OCI-LY3 (cell line): ENCODE results near the gene CDH3.

ENCODE experiments used
- H2AFZ ChIP-seq: fragments of 200-600, 300-600 bp; shearing (Covaris generic); 2 replicates; pipeline ENCODE4 v1.6.0; 2014; ENCODE audit warnings: antibody characterized with exemption, low read depth, low read length
- H3K27ac ChIP-seq: fragments of 200-600, 300-600 bp; sonication (generic); 2 replicates; pipeline ENCODE4 v1.5.1; 2014; ENCODE audit warnings: mild to moderate bottlenecking, low read length, moderate library complexity, mixed read lengths
- H3K27me3 ChIP-seq: fragments of 200-600, 300-600 bp; sonication (generic); 2 replicates; pipeline ENCODE4 v1.6.1; 2014; ENCODE audit warnings: low read depth, low read length, mixed read lengths
- H3K36me3 ChIP-seq: fragments of 200-600, 300-600 bp; sonication (generic); replicated peaks from 2 replicates; pipeline ENCODE3; 2014; ENCODE audit warnings: low read depth, low read length, mixed read lengths
- H3K4me1 ChIP-seq: fragments of 300-600, 200-600 bp; sonication (generic); 2 replicates; pipeline ENCODE4 v1.6.1; 2014; ENCODE audit warnings: low read length, mixed read lengths
- H3K4me2 ChIP-seq: fragments of 200-600, 300-600 bp; sonication (generic); 2 replicates; pipeline ENCODE4 v1.6.1; 2014; ENCODE audit warnings: low read length, mixed read lengths
- H3K4me3 ChIP-seq: fragments of 300-600, 200-600 bp; sonication (generic); 2 replicates; pipeline ENCODE4 v1.5.1; 2014; ENCODE audit warnings: antibody characterized with exemption, mild to moderate bottlenecking, low read length, moderate library complexity
- H3K79me2 ChIP-seq: fragments of 300-600, 200-600 bp; shearing (Covaris generic); 2 replicates; pipeline ENCODE4 v1.6.1; 2014; ENCODE audit warnings: mild to moderate bottlenecking, low read length, mixed read lengths
- H3K9ac ChIP-seq: fragments of 300-600, 200-600 bp; shearing (Covaris generic); 2 replicates; pipeline ENCODE4 v1.6.0; 2014; ENCODE audit warnings: mild to moderate bottlenecking, low read length, moderate library complexity
- H3K9me3 ChIP-seq: fragments of 200-600, 300-600 bp; shearing (Covaris generic); 2 replicates; pipeline ENCODE4 v1.6.1; 2014; ENCODE audit warnings: low read length, mixed read lengths; ENCODE audit not compliant: insufficient read depth
- H4K20me1 ChIP-seq: fragments of 200-600, 300-600 bp; sonication (generic); 2 replicates; pipeline ENCODE4 v1.6.1; 2016; ENCODE audit warnings: low read length, mixed read lengths; ENCODE audit not compliant: insufficient read depth
- EZH2phosphoT487 ChIP-seq: fragments of 200-600 bp; shearing (Covaris generic); IDR thresholded peaks from 2 replicates; pipeline ENCODE4 v1.6.1; 2018; ENCODE audit warnings: antibody characterized with exemption, mixed run types, low read depth
- TF ChIP-seq, protein P1 (sequence below): fragments of 200-600, 300-600 bp; sonication (generic); IDR thresholded peaks from 2 replicates; pipeline ENCODE4 v1.5.1; 2014; ENCODE audit warnings: antibody characterized with exemption, low read length, low read depth

CDH3 gene

DNA sequence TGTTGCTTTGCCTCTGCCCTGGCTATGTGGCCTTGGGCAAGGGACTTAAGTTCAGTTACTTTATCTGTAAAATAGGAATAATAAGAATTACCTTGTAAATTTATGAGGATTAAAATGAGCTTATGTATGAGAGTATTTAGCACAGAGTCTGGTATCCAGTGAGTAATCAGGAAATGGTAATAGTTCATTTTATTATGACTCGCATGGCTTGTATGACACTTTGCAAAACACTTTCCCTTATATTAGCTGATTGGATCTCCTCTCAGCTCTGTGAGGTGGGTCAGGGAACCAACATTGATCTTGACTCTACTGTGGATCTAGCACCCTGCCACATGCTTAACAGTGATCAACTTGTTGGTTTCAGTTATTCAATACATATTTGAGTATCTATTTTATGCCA, 8.3 kb upstream of the CDH3 start:
- Histone ChIP-seq H3K4me3 (no peak overlapping the region), H3K4me1 (no peaks in the 10 kb centered on the region), H3K9ac (no peak overlapping the region), H3K36me3 (no peaks in the 10 kb centered on the region), H3K79me2 (no peaks in the 10 kb centered on the region), H3K27me3 (no peaks in the 10 kb centered on the region), H3K4me2 (no peak overlapping the region), H3K27ac (no peak overlapping the region), H2AFZ (no peak overlapping the region), H4K20me1 (no peaks in the 10 kb centered on the region), H3K9me3 (no peaks in the 10 kb centered on the region)
- TF ChIP-seq, protein P1, sequence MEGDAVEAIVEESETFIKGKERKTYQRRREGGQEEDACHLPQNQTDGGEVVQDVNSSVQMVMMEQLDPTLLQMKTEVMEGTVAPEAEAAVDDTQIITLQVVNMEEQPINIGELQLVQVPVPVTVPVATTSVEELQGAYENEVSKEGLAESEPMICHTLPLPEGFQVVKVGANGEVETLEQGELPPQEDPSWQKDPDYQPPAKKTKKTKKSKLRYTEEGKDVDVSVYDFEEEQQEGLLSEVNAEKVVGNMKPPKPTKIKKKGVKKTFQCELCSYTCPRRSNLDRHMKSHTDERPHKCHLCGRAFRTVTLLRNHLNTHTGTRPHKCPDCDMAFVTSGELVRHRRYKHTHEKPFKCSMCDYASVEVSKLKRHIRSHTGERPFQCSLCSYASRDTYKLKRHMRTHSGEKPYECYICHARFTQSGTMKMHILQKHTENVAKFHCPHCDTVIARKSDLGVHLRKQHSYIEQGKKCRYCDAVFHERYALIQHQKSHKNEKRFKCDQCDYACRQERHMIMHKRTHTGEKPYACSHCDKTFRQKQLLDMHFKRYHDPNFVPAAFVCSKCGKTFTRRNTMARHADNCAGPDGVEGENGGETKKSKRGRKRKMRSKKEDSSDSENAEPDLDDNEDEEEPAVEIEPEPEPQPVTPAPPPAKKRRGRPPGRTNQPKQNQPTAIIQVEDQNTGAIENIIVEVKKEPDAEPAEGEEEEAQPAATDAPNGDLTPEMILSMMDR: no peak
- TF ChIP-seq EZH2phosphoT487: no peak

GRCh38 chr16:68640972-68641371, 4.1 kb upstream of the CDH3 start:
- no peak overlapping the region for H3K9ac ChIP-seq
- H4K20me1 ChIP-seq: no peaks in the 10 kb centered on the region
- H3K27me3 ChIP-seq: no peaks in the 10 kb centered on the region
- no peaks in the 10 kb centered on the region for H3K36me3 ChIP-seq
- peak overlapping the region; percentile 25; the same call in 1 of the 2 replicates for H2AFZ ChIP-seq
- no peaks in the 10 kb centered on the region for H3K9me3 ChIP-seq
- no peaks in the 10 kb centered on the region for H3K4me1 ChIP-seq
- no peak overlapping the region for H3K27ac ChIP-seq
- no peak overlapping the region for H3K4me2 ChIP-seq
- no peaks in the 10 kb centered on the region for H3K79me2 ChIP-seq
- no peak for TF ChIP-seq EZH2phosphoT487
- TF ChIP-seq, protein P1: no peak
- no peak overlapping the region for H3K4me3 ChIP-seq

DNA sequence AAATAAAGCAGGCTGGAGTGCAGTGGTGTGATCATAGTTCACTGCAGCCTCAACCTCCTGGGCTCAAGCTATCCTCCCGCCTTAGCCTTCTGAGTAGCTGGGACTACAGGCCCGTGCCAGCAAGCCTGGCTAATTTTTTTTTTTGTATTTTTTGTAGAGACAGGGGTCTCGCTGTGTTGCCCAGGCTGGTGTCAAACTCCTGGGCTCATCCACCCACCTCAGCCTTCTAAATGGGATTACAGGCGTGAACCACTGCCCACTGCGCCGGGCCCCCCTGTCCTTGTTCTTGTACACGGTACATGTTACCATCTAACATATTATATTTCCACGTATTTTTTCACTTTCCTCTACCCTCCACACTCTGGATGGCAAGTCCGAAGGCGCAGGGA, 3.1 kb upstream of the CDH3 start:
- no peak overlapping the region for H3K27ac ChIP-seq
- no peaks in the 10 kb centered on the region for H4K20me1 ChIP-seq
- H3K27me3 ChIP-seq: no peaks in the 10 kb centered on the region
- no peaks in the 10 kb centered on the region for H3K4me1 ChIP-seq
- no peak overlapping the region for H3K9ac ChIP-seq
- TF ChIP-seq, protein P1: no peak
- TF ChIP-seq EZH2phosphoT487: no peak
- H3K9me3 ChIP-seq: no peaks in the 10 kb centered on the region
- no peaks in the 10 kb centered on the region for H3K79me2 ChIP-seq
- H2AFZ ChIP-seq: no peak overlapping the region
- no peaks in the 10 kb centered on the region for H3K36me3 ChIP-seq
- no peak overlapping the region for H3K4me3 ChIP-seq
- H3K4me2 ChIP-seq: no peak overlapping the region

- H3K27ac ChIP-seq: no peak overlapping the region
- H3K9ac ChIP-seq: no peak overlapping the region
- H3K4me2 ChIP-seq: no peak overlapping the region
- no peaks in the 10 kb centered on the region for H3K36me3 ChIP-seq
- TF ChIP-seq, protein P1: no peak
- no peak for TF ChIP-seq EZH2phosphoT487
- H3K4me1 ChIP-seq: no peaks in the 10 kb centered on the region
- H3K27me3 ChIP-seq: no peaks in the 10 kb centered on the region
- H3K9me3 ChIP-seq: no peaks in the 10 kb centered on the region
- H3K79me2 ChIP-seq: no peaks in the 10 kb centered on the region
- no peak overlapping the region for H3K4me3 ChIP-seq
- no peak overlapping the region for H2AFZ ChIP-seq
- H4K20me1 ChIP-seq: no peaks in the 10 kb centered on the region
Measured at GRCh38 chr16:68642436-68643101, 2.5 kb upstream of the CDH3 start.
